Upper lobe of left lung (tissue), 6 donors: Measurements from ENCODE around the gene NRXN3. TPM values are rescaled to one million over a fixed set of nuclear protein-coding genes. Genes with fewer than 3 reads are reported as not detected.

ENCODE experiments used
- ATAC-seq, 2 donors: fragments of 200-7000 bp; cut with Tn5 transposase; one replicate each; pipeline ENCODE4 v1.9.1; 2022; ENCODE audit warnings: mild to moderate bottlenecking in 2 of 2, moderate library complexity in 2 of 2; ENCODE audit not compliant: low FRiP score in 2 of 2
- DNase-seq, 2 donors: peaks; one replicate each; pipeline ENCODE4 v3.0.0-alpha.2; 2019 to 2020
- H3K27ac ChIP-seq, 4 donors: fragments of 200-600 bp; sonication (generic); one replicate each; pipeline ENCODE4 v1.5.1; 2016 to 2019
- H3K27me3 ChIP-seq, 4 donors: fragments of 200-600 bp; sonication (generic); one replicate each; pipeline ENCODE4 v1.5.1; 2017 to 2019
- H3K36me3 ChIP-seq, 4 donors: fragments of 200-600 bp; sonication (generic); one replicate each; pipeline ENCODE4 v1.5.1; 2016 to 2019
- H3K4me1 ChIP-seq, 4 donors: fragments of 200-600 bp; sonication (generic); one replicate each; pipeline ENCODE4 v1.5.1; 2018 to 2019
- H3K4me3 ChIP-seq, 4 donors: fragments of 200-600 bp; sonication (generic); one replicate each; pipeline ENCODE4 v1.5.1; 2017 to 2019; ENCODE audit warnings: mild to moderate bottlenecking in 2 of 4, moderate library complexity in 1 of 4
- H3K9me3 ChIP-seq, 4 donors: fragments of 200-600 bp; sonication (generic); one replicate each; pipeline ENCODE4 v1.5.1; 2018 to 2019
- EP300 ChIP-seq, 4 donors: sonication (generic); formaldehyde crosslinking; IDR thresholded peaks; one replicate each; pipeline ENCODE4 v1.5.1; 2017; ENCODE audit warnings: antibody characterized with exemption in 4 of 4, control low read depth in 2 of 4
- POLR2A ChIP-seq, 4 donors: fragments of 450-650 bp; IDR thresholded peaks; one replicate each; pipeline ENCODE4 v1.5.1; 2016 to 2017; ENCODE audit warnings: antibody characterized with exemption in 4 of 4, mild to moderate bottlenecking in 2 of 4
- POLR2AphosphoS5 ChIP-seq, 2 donors: sonication (generic); formaldehyde crosslinking; IDR thresholded peaks; one replicate each; pipeline ENCODE4 v1.5.1; 2017; ENCODE audit warnings: antibody characterized with exemption in 2 of 2
- WGBS, 2 donors: methylation state at CpG; one replicate each; pipeline ENCODE4 v1.1.5; 2017 to 2018; 5-methylcytosine and 5-hydroxymethylcytosine counted together
- total RNA-seq, 6 donors: library from RNA; depleted of rRNA in 4 of 6; stranded (reverse); fragments of >200 nt in 4 of 6; gene quantifications; one replicate each; pipeline versions ENCODE4 v1.1.0 to v1.2.1, GENCODE V29; 2016 to 2021
- TF ChIP-seq, protein P1 (sequence below), 6 experiments: fragments of 450-650 bp in 4 of 6; fragments of 200-600 bp in 2 of 6; sonication (generic) in 2 of 6; IDR thresholded peaks; one replicate each; pipeline ENCODE4 v1.5.1; 2016 to 2019; ENCODE audit warnings: antibody characterized with exemption in 6 of 6
- donor health status: DM: no; HTN: no; CAD: no; lungs with moderate emphysema.
- donor health status: DM: no; HTN: yes; CAD: no; lungs with severe emphysema.

The NRXN3 gene
- total RNA-seq, 6 donors from 2014 or later = 4.4 to 14.9 (median 7.2) TPM

DNA sequence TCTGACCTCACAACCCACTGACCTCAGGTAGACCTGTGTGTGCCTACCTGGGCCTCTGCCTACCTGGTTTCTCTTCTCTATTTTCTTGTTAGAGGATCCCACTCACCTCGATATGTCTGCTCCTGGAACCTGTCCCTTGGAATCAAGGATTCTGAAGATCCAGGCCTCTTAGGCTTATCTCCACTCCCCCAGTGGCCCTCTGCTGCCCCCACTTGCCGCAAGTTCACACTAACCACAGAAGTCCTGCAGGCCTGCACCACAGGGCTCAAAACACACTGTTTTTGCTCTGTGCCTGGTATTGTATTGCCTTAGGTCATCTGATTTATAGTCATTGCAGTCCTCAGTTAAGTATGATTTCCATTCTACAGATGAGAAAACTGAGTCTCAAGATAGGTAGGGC, 15.3 kb upstream of the NRXN3 start:
- DNase-seq = no peak
- Histone ChIP-seq H3K27me3 (no peaks in the 10 kb centered on the region), H3K4me3 (no peak overlapping the region), H3K27ac (no peak overlapping the region), H3K4me1 (no peaks in the 10 kb centered on the region), H3K36me3 (no peaks in the 10 kb centered on the region), H3K9me3 (no peaks in the 10 kb centered on the region)
- WGBS, 2 donors = 44 to 48% methylated on average over 2 of the region's 2 CpGs
- ATAC-seq = no peak
- TF ChIP-seq EP300 (IDR thresholded peaks at IDR 0.05) (no peak), POLR2AphosphoS5 (IDR thresholded peaks at IDR 0.05) (no peak), POLR2A (IDR thresholded peaks at IDR 0.05) (no peak)
- TF ChIP-seq, protein P1, sequence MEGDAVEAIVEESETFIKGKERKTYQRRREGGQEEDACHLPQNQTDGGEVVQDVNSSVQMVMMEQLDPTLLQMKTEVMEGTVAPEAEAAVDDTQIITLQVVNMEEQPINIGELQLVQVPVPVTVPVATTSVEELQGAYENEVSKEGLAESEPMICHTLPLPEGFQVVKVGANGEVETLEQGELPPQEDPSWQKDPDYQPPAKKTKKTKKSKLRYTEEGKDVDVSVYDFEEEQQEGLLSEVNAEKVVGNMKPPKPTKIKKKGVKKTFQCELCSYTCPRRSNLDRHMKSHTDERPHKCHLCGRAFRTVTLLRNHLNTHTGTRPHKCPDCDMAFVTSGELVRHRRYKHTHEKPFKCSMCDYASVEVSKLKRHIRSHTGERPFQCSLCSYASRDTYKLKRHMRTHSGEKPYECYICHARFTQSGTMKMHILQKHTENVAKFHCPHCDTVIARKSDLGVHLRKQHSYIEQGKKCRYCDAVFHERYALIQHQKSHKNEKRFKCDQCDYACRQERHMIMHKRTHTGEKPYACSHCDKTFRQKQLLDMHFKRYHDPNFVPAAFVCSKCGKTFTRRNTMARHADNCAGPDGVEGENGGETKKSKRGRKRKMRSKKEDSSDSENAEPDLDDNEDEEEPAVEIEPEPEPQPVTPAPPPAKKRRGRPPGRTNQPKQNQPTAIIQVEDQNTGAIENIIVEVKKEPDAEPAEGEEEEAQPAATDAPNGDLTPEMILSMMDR (IDR thresholded peaks at IDR 0.05) = no peak

DNA sequence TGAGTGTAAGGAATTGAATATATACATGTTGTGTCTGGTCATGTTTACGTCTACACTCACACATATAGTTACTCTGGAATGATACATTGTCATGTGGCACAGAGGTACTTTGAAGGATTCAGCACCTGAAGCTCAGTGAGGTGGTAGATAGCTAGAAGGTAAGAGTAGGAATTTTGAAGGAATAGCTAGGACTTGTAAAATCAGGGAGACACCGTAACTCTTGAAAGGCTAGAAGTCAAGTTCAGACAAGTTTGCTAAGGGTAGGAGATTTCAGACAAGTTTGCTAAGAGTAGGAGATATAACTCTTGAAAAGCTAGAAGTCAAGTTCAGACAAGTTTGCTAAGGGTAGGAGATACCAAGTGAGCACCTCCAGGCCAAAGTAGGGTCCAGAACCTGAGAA, 14.0 kb upstream of the NRXN3 start:
- H3K9me3 ChIP-seq = no peaks in the 10 kb centered on the region
- WGBS, 2 donors = 74 to 79% methylated on average over 2 of the region's 2 CpGs

DNA sequence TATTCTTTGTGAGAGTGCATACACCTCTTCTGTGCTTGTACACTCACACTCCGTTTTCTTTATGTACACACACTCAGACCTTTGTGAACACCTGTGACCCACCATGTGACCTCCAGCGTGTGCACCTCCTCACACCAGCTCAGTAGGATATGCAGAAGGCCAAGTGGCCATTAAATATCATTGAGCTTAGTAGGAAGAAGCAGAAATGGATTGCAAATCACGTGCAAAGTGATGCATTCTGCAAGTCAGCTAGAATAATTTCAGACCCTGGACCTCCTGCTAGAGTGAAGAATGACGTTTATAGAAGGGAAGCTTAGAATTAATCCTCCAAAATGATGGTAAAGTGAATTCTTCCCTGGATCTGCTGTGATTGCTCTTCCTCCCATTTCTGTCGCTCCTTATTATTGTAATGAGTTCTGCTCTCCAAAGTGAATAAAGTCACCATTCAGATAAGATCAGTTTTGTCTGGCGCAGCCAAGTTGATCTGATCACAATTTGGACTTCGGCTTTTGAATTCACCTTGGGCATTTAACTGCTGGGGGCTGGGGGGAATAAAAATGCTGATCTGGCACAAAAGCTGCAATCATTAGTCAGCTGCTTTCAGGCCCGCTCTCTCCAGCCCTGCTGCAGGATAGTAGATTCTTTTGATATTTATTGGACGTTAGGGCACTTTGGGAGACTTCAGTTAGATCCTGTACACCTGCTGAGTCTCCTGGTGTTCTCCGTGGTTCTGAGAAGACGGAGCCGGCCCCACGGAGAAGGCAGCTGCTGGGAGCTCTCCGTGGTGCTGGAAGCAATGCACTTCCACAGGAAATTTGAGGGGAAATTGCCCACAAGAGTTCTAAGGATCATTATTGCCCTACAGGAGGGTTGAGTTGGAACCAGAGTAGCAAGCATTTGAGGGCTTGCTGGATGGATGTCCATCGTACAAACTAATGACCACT, 12.4 kb upstream of the NRXN3 start:
- no peaks in the 10 kb centered on the region for H3K27me3 ChIP-seq
- no peaks in the 10 kb centered on the region for H3K4me1 ChIP-seq
- H3K4me3 ChIP-seq = no peak overlapping the region
- WGBS, 2 donors = 38 to 40% methylated on average over 15 of the region's 15 CpGs
- DNase-seq (no peak), ATAC-seq (no peak)
- no peaks in the 10 kb centered on the region for H3K36me3 ChIP-seq
- TF ChIP-seq POLR2AphosphoS5 (IDR thresholded peaks at IDR 0.05) (no peak), EP300 (IDR thresholded peaks at IDR 0.05) (no peak)
- no peak overlapping the region for H3K27ac ChIP-seq
- H3K9me3 ChIP-seq = no peaks in the 10 kb centered on the region

More for the DNA sequence above, 14.0 kb upstream of the NRXN3 start:
- Histone ChIP-seq H3K4me1 (no peaks in the 10 kb centered on the region), H3K36me3 (no peaks in the 10 kb centered on the region), H3K27me3 (no peaks in the 10 kb centered on the region), H3K27ac (no peak overlapping the region), H3K4me3 (no peak overlapping the region)
- no peak for DNase-seq
- no peak for ATAC-seq
- TF ChIP-seq, protein P1 (IDR thresholded peaks at IDR 0.05) = no peak
- no peak for TF ChIP-seq POLR2A (IDR thresholded peaks at IDR 0.05)
- TF ChIP-seq POLR2AphosphoS5 (IDR thresholded peaks at IDR 0.05) = no peak
- TF ChIP-seq EP300 (IDR thresholded peaks at IDR 0.05) = no peak

GRCh38 chr14:78162202-78162601, 8.0 kb upstream of the NRXN3 start:
- peak in 1 of 2 donors; percentile 23 for ATAC-seq
- no peaks in the 10 kb centered on the region for H3K36me3 ChIP-seq
- no peak for DNase-seq
- no peaks in the 10 kb centered on the region for H3K27me3 ChIP-seq
- no peaks in the 10 kb centered on the region for H3K4me1 ChIP-seq
- 67 to 75% methylated on average over 5 of the region's 5 CpGs for WGBS, 2 donors
- TF ChIP-seq, protein P1 (IDR thresholded peaks at IDR 0.05) = no peak
- H3K9me3 ChIP-seq = no peaks in the 10 kb centered on the region
- H3K4me3 ChIP-seq = no peak overlapping the region
- no peak overlapping the region for H3K27ac ChIP-seq

DNA sequence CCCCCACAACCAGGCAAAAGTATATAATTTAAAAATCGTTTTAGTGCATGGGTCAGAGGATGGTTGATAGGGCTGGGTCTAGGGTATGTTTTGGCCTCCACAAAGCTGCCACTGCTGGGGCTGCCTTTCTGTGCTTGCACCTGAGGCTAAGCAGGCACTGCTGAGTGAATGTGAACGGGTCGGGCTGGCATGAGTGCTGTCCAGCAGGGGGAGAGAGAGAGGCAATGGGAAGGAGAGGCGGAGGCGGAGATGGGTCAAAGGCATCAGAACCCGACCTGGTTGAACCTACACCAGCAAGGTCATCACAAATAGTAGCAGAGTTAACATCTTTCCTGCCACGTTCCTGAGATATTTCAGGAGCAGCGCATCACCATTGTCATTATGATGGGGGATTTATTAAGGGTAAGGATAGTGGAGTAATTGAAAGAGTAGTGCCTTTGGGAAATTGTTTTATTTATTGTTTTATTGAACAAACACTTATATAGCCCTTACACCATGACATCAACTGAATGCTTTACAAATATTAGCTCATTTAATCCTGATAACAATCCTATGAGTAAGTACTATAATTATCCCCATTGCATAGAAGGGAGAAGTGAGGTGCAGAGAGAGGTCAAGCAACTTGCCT, 5.8 kb upstream of the NRXN3 start:
- TF ChIP-seq POLR2AphosphoS5 (IDR thresholded peaks at IDR 0.05) = no peak
- TF ChIP-seq, protein P1 (IDR thresholded peaks at IDR 0.05) = peak in 4 of 6 experiments; percentile 29 to 48 (median 38)
- no peaks in the 10 kb centered on the region for H3K36me3 ChIP-seq
- no peak overlapping the region for H3K4me3 ChIP-seq
- H3K27me3 ChIP-seq = no peaks in the 10 kb centered on the region
- peak in 1 of 2 donors; percentile 30 for DNase-seq
- H3K27ac ChIP-seq = no peak overlapping the region
- H3K9me3 ChIP-seq = no peaks in the 10 kb centered on the region
- no peak for ATAC-seq
- H3K4me1 ChIP-seq = no peaks in the 10 kb centered on the region
- WGBS, 2 donors = 15 to 17% methylated on average over 8 of the region's 8 CpGs
